GM23248 (cell line): ENCODE data around the gene BTLA.

Experiments used
- EZH2 ChIP-seq: fragments of 200-600 bp; sonication (generic); IDR thresholded peaks from 2 replicates; pipeline ENCODE4 v1.6.1; 2018; ENCODE audit warnings: antibody characterized with exemption, mild to moderate bottlenecking; ENCODE audit not compliant: insufficient read depth, poor library complexity, severe bottlenecking
- EZH2phosphoT487 ChIP-seq: fragments of 200-600 bp; sonication (generic); IDR thresholded peaks from 2 replicates; pipeline ENCODE4 v1.6.1; 2018; ENCODE audit warnings: antibody characterized with exemption, moderate library complexity, mild to moderate bottlenecking, low read depth; ENCODE audit not compliant: insufficient read depth

DNA sequence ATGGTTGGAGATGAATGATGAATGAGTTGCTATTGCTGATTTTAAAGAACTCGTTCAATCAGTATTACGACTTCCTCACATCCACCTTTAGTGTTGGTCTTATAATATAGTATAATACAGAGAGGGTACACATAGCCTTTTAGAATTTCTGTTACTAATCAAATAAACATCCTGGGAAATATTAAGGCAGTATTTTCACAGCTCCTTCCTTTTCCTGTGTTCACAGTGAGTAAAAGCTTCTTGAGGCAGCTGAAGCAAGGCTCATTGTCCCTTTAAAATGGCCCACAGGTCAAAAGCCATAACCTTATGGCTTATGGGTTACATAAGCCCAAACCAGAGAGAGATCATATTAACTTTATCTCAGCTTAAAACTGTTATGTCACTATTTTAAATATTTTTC lies 1.3 kb upstream of the BTLA start:
- no peak for TF ChIP-seq EZH2
- no peak for TF ChIP-seq EZH2phosphoT487
